HG03175 (cell line): ENCODE results near the gene DKKL1.

Experiments used
- ATAC-seq: cut with Tn5 transposase; IDR thresholded peaks from one replicate; pipeline ENCODE4 v1.9.1; 2021; ENCODE audit warnings: mild to moderate bottlenecking, moderate library complexity; ENCODE audit not compliant: unreplicated experiment

The DKKL1 gene

DNA sequence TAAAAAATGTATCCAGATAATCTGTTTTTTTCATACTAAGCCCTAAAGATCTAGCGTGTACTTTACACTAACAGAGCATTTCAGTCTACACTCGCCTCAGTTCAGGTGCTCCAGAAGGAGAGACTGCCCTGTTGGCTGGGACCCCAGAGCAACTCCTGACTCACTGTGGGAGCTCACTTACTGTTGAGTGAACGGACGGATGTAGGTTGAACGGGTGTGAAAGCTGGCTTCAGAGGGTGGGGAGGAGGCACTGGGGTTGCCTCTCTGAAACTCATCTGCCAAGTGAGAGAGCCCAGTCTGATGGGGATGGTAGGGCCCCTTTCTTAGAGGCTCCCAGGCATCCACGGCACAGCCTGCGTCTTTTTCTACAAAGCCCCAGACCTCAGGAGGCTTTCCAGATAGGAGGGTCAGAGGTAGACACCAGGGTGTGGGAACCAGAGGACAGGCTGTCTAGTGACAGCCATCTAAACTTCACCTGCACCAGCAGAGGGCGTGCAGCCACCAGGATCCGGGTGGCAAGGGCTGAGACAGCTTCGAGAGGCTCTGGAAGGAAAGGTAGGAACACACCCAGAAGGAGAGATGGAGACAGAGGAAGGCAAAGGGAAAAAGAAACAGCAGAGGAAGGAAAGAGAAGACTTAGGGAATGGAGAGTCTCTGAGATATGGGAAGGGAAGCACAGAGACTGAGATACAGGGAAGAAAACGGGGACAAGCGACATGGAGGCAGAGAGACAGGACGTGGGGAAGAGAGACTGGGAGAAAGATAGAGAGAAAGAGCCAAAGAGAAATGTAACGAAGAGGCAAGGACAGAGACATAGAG is 28.1 kb downstream of the DKKL1 start:
- ATAC-seq, result no peak

DNA sequence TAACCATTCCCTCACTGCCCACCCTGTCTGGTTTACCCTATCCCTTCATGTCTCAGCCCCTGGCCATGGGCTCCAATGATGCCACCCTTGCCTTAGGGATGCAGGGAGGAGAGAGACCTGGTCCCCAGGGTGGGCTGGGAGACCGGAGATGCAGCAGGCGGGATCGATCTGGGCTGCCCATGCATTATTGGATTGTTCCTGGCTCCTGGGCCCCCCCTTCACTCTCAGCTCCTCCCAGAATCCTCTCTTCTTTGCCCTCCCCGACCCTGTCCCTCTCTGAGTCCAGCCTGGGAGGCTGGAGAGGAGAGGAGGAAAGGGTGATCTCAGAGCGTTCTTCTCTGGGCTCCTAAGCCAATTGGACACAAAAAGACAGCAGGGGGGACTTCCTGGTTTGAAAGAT is 30.2 kb downstream of the DKKL1 start:
- no peak for ATAC-seq

DNA sequence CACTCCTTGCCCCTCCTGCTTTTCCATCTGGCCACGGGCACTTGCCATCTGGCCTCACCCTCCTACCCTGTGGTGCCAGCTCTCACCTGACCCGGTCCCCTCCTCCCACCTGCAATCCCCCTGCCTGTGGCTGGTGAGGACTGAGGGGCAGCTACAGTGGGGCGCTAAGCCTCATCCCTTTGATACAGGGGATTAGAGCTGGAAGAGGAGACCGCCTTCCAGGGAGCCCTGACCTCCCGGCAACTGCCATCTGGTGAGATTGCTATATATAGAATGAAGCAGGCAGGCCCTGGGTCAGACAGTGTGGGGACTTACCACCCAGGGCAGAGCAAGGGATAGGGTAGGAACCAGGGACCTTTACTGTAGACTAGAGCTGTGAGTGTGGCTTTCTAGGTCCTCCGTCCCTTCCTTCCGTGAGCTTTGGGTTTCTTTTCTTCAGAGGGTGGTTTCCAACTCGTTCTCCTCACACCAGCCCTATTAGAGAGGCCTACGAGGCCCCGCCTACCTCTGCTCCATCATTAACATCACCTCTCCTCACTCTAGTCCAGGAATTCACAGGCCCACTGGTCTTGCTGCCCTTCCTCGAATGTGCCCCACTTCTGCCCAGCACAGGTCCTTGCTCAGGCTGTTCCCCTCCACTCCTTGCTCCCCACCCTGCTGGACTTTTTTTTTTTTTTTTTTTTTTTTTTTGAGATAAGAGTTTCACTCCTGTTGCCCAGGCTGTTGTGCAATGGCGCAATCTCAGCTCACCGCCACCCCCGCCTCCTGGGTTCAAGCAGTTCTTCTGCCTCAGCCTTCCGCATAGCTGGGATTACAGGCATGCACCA is 32.1 kb downstream of the DKKL1 start:
- ATAC-seq, result no peak

- no peak for ATAC-seq
Observed at GRCh38 chr19:49396738-49397505, 33.2 kb downstream of the DKKL1 start.

- no peak for ATAC-seq
Observed at GRCh38 chr19:49398001-49398615, 34.4 kb downstream of the DKKL1 start.

GRCh38 chr19:49398931-49399330 is 35.3 kb downstream of the DKKL1 start:
- ATAC-seq, result no peak

DNA sequence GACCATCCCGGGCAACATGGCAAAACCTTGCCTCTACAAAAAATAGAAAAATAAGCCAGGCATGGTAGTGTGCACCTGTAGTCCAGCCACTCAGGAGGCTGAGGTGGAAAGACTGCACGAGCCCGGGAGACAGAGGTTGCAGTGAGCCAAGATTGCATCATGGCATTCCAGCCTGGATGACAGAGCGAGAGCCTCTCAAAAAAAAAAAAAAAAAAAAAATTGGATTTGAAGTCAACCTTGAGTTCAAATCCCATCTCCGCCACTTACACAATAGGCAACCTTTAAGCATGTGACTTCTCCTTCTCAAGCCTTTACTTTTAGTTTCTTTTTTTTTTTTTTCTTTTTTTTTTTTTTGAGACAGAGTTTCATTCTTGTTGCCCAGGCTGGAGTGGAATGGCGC is 36.4 kb downstream of the DKKL1 start:
- no peak for ATAC-seq

DNA sequence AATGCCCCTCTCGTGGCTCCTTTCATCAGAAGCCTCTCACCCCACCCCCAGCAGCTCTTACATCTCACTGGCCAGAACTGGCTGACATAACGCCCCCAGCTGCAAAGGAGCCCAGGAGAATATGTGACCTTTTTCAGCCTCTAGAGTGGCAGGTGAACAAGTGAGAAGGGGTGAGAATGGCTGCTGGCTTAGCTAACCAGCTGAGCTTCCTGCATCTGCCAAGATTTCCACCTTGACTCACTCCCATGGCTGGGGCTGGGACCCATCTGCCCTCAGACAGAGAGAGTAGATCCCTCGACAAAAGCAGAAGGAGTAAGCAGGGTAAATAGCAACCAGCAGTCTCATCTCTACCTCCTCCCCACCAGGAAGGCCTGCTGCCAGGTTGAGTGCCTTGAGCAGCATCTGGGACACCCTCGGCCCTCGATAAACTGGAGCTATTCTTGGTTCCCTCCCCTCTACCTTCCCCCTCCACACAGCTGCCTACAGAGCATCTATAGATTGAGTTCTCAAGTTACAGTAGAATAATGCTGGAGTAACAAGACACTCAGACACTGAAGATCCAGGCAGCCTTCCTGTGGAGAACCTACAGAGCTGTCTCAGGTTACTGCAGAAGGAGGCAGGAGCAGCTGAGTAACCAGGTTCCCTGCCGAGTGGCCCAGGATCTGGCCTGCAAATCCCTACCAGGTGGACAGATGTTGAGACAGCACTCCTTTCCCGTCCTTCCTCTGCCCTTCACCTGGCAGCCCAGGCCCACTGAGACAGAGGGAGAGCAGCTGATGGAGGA is 39.9 kb downstream of the DKKL1 start:
- no peak for ATAC-seq

DNA sequence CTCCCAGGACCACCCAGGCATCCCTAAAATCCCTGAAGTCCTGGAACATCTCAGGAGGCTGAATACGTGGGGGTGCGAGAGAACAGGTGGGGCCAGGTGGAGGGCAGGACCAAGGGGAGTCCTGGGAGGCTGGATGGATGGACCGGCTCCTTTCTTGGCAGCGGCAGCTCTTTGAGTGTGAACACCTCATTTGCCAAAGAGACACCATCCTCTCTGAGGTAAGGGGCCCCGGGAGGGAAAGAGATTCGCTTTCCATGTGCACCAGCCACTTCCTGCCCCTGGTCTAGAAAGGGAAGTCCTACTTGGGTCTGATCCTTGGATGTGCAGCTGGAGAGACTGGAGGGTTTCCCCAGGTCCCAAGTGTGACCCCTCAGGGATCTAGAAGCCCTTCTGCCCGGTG is 43.4 kb downstream of the DKKL1 start:
- no peak for ATAC-seq

- no peak for ATAC-seq
Observed at GRCh38 chr19:49407482-49408015, 43.9 kb downstream of the DKKL1 start.

DNA sequence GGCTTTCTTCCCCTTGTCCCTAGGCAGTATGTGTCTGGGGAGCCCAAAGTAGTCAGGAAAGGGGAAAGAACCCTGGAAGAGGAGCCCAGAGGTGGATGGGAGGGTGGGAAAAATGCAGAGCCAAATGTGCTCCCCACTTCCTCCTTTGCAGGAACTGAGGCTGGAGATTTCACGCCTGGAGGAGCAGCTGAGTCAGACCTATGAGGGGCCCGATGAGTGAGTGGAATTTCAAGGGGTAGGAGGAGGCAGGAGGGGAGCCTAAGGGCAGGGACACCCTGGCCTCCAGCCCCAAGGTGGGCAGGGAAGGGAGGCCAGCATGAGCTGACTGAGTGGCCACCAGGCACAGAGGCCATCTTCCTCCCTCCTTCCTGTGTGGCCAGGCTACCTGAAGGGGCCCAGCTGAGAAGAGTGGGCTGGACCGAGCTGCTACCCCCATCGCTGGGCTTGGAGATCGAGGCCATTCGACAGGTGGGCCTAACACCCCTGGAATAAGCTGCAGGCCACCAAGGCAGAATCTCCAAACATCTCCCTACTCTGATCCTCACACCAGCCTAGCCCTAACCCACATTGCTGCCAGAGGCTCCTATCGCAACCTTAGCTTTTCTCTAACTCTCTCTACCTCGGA is 45.3 kb downstream of the DKKL1 start:
- no peak for ATAC-seq

- ATAC-seq, result no peak
Observed at GRCh38 chr19:49409441-49410029, 45.9 kb downstream of the DKKL1 start.

DNA sequence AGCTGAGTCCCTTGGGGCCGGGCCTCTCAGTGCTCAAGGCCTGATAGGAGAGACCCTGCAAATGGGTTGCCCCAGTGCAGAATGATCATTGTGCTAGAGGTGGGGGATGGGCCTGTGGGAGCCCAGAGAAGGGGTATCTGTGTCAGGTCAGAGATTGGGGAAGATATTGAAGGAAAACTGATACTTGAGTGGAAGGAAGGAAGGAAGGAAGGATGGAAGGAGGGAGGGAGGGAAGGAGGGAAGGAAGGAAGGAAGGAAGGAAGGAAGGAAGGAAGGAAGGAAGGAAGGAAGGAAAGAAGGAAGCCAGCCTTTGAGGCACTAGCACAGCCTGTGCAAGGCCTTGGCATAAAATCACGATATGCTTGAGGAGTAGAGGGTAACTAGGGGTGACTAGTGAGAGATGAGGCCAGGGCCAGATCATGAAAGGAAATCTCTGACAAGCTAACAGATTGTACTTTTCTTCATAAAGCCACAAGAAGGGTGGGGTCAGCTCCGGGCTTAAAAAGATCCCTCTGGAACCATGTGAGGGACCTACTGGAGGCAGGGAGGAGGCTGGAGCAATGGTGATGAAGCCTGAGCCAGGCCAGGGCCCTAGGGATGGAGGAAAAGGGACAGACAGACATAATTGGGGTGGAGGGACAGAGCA is 48.1 kb downstream of the DKKL1 start:
- no peak for ATAC-seq

GRCh38 chr19:49413348-49413747 is 49.7 kb downstream of the DKKL1 start:
- no peak for ATAC-seq

DNA sequence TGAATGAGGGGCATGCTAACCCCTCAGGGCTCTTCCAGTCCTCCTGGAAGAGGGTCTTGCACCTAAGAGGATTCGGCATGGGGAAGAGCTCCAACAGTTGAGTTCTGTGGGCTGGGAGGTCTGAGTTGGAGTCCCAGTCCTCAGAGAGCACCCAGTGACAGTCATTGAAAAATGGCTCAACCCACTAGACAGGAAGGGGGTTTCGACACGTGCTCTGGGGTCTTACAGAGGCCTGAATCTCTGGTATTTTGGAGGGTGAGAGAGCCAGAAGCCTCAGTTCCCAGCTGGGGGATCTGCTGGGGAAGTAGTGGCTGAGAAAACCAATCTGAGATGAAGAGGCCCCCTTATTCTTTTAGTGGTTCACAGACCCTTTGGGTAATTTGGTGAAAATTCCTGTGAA is 50.6 kb downstream of the DKKL1 start:
- no peak for ATAC-seq

DNA sequence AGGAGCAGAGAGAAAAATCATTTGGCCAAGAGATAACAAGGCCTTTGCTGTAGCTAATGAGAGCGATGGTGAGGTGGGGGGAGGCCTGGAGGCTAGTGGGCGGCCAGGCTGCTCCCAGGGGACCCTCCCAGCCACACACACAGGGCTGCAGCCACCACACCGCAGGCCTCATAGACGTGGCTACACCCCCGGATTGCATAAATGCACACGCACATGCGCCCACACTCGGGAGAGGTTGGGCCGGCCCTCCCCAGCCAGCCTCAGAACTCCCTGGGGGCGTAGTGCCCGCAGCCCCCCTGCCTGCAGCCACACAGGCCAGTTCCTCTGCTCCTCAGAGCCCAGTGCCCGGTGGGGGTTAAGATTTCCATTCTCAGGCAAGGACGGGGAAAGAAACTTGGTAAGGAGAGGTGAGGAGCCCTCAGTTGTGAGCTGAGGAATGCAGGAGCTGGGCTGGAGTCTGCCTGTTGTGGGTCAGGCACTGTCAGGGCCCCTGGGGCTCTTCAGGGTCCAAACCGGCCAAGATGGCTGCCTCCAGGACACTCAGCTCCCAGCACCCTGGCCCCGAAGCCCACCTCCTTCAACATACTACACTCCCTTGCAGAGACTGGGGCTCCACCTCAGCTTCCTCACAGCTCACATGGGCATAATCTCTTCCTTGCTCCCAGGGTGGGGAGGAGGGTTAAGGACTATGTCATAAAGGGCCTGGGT is 51.6 kb downstream of the DKKL1 start:
- no peak for ATAC-seq

DNA sequence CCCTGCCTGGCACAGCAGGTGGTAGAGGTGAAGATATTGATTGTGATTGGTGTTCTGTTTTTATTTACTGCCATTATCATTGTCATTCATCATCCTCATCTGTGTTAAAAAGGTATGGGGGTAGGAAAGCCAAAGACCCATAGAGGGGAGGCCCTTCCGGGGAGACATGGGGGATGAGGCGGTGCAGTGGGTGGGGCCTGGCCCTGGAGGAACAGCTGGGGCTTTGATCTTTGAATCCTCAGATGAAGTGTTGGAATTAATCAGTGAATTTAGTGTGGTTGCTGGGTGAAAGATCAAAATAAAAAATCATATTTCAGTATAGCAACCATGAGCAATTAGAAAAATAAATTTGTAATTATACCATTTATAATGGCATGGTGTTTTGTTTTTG is 52.1 kb downstream of the DKKL1 start:
- no peak for ATAC-seq

DNA sequence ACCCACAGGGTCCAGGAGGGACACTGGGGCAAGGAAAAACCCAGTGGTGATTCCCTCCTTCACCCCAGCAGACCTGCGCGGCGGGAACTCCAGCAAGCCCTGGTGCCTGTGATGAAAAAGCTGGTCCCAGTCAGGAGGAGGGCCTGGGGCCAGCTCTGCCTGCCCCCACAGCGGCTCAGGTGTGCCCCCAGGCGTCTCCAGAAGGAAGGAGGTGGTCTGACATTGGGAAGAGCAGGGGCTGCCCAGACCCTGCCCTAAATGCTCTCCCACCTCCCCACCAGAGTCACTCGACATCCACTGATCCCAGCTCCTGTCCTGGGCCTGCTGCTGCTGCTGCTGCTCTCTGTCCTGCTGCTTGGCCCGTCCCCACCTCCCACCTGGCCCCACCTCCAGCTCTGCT is 53.4 kb downstream of the DKKL1 start:
- ATAC-seq, result no peak
